Esophagus muscularis mucosa (tissue), 4 donors: ENCODE measurements around the gene PKM. TPM values are rescaled to one million over a fixed set of nuclear protein-coding genes. Genes with fewer than 3 reads are reported as not detected.

Experiments
- DNase-seq: peaks from one replicate; pipeline ENCODE4 v3.0.0-alpha.2; 2017; ENCODE audit errors: extremely low spot score
- H3K27ac ChIP-seq, 4 donors: fragments of 200-600 bp; sonication (generic); replicated peaks in 1 of 4; 1 replicate in 3 of 4; 2 replicates in 1 of 4; pipeline ENCODE4 v1.5.1; 2016 to 2019; ENCODE audit warnings: mild to moderate bottlenecking in 1 of 4
- H3K27me3 ChIP-seq, 4 donors: fragments of 200-600 bp; sonication (generic); one replicate each; pipeline versions ENCODE4 v1.5.1 to v1.6.0; 2016 to 2019
- H3K36me3 ChIP-seq, 4 donors: fragments of 200-600 bp; sonication (generic); one replicate each; pipeline ENCODE4 v1.5.1; 2016 to 2019
- H3K4me1 ChIP-seq, 4 donors: fragments of 200-600 bp; sonication (generic); one replicate each; pipeline ENCODE4 v1.5.1; 2016 to 2019
- H3K4me3 ChIP-seq, 4 donors: fragments of 200-600 bp; sonication (generic); 1 replicate in 2 of 4; 2 replicates in 2 of 4; pipeline ENCODE4 v1.5.1; 2016 to 2019; ENCODE audit warnings: mild to moderate bottlenecking in 4 of 4, moderate library complexity in 1 of 4
- H3K9me3 ChIP-seq, 4 donors: fragments of 200-600 bp; sonication (generic); 1 replicate in 3 of 4; 2 replicates in 1 of 4; pipeline ENCODE4 v1.5.1; 2016 to 2019
- EP300 ChIP-seq: sonication (generic); formaldehyde crosslinking; IDR thresholded peaks from one replicate; pipeline ENCODE4 v1.6.1; 2017; ENCODE audit warnings: antibody characterized with exemption
- POLR2A ChIP-seq: fragments of 450-650 bp; IDR thresholded peaks from one replicate; pipeline ENCODE4 v1.6.1; 2017; ENCODE audit warnings: antibody characterized with exemption, moderate library complexity, mild to moderate bottlenecking, low read depth
- POLR2AphosphoS5 ChIP-seq, 2 donors: sonication (generic); formaldehyde crosslinking; IDR thresholded peaks; one replicate each; pipeline ENCODE4 v1.6.1; 2017; ENCODE audit warnings: antibody characterized with exemption in 2 of 2
- WGBS: methylation state at CpG from one replicate; pipeline ENCODE4 v1.1.5; 2018; 5-methylcytosine and 5-hydroxymethylcytosine counted together
- intact Hi-C: fragments of 100-400 bp; cut with DNase I; formaldehyde crosslinking; loops from one replicate; pipeline ENCODE4 v1.15.1; 2023
- total RNA-seq, 4 donors: library from RNA; depleted of rRNA; stranded (reverse); fragments of >200 nt; gene quantifications; one replicate each; pipeline versions ENCODE4 v1.1.0 to v1.2.1, GENCODE V29; 2016
- TF ChIP-seq, protein P1 (sequence below), 3 experiments: fragments of 200-600 bp in 2 of 3; fragments of 450-650 bp in 1 of 3; sonication (generic) in 2 of 3; IDR thresholded peaks; one replicate each; pipeline ENCODE4 v1.5.1; 2017 to 2019; ENCODE audit warnings: antibody characterized with exemption in 3 of 3, mild to moderate bottlenecking in 2 of 3, moderate library complexity in 1 of 3

The PKM gene
- total RNA-seq, 4 donors from 2014 or later: 392 to 605 (median 482) TPM

GRCh38 chr15:72160696-72161245, 70.2 kb downstream of the PKM start:
- H3K4me1 ChIP-seq: peaks cover 0 to 8% (median 6%) of the 10 kb centered on the region in 4 donors
- no peaks in the 10 kb centered on the region for H3K9me3 ChIP-seq
- TF ChIP-seq POLR2AphosphoS5 (IDR thresholded peaks at IDR 0.05): no peak
- TF ChIP-seq, protein P1, sequence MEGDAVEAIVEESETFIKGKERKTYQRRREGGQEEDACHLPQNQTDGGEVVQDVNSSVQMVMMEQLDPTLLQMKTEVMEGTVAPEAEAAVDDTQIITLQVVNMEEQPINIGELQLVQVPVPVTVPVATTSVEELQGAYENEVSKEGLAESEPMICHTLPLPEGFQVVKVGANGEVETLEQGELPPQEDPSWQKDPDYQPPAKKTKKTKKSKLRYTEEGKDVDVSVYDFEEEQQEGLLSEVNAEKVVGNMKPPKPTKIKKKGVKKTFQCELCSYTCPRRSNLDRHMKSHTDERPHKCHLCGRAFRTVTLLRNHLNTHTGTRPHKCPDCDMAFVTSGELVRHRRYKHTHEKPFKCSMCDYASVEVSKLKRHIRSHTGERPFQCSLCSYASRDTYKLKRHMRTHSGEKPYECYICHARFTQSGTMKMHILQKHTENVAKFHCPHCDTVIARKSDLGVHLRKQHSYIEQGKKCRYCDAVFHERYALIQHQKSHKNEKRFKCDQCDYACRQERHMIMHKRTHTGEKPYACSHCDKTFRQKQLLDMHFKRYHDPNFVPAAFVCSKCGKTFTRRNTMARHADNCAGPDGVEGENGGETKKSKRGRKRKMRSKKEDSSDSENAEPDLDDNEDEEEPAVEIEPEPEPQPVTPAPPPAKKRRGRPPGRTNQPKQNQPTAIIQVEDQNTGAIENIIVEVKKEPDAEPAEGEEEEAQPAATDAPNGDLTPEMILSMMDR (IDR thresholded peaks at IDR 0.05): no peak
- no peak for TF ChIP-seq POLR2A
- TF ChIP-seq EP300: no peak
- H3K36me3 ChIP-seq: no peaks in the 10 kb centered on the region
- WGBS: 89% methylated on average over 2 of the region's 5 CpGs
- H3K27ac ChIP-seq: no peak overlapping the region
- no peak for DNase-seq
- H3K27me3 ChIP-seq: no peaks in the 10 kb centered on the region
- H3K4me3 ChIP-seq: no peak overlapping the region
- intact Hi-C loops: no loop called here

GRCh38 chr15:72156928-72157327, 74.1 kb downstream of the PKM start:
- H3K27ac ChIP-seq: peak overlapping the region in 1 of 4 donors; percentile 93
- no peak overlapping the region for H3K4me3 ChIP-seq
- 94% methylated on average over 2 of the region's 2 CpGs for WGBS
- no peaks in the 10 kb centered on the region for H3K36me3 ChIP-seq
- intact Hi-C loops: loop anchor here (10.0 kb wide), 1 partner anchor 412 kb away; no protein-coding TSS in a partner anchor
- no peaks in the 10 kb centered on the region for H3K27me3 ChIP-seq
- no peaks in the 10 kb centered on the region for H3K9me3 ChIP-seq
- peaks cover 0 to 40% (median 37%) of the 10 kb centered on the region in 4 donors for H3K4me1 ChIP-seq
- TF ChIP-seq POLR2A (no peak), EP300 (no peak), POLR2AphosphoS5 (IDR thresholded peaks at IDR 0.05) (no peak)
- TF ChIP-seq, protein P1 (IDR thresholded peaks at IDR 0.05): no peak
- DNase-seq: no peak

- WGBS: 10% methylated on average over 16 of the region's 19 CpGs
- no peaks in the 10 kb centered on the region for H3K36me3 ChIP-seq
- intact Hi-C loops: loop anchor here (2.0 to 10.0 kb wide), 2 partner anchors 41 to 411 kb away; no protein-coding TSS in a partner anchor
- no peak for TF ChIP-seq EP300
- TF ChIP-seq POLR2AphosphoS5 (IDR thresholded peaks at IDR 0.05): peak; percentile 2 to 38
- TF ChIP-seq, protein P1 (IDR thresholded peaks at IDR 0.05): peak; percentile 77 to 90 (median 84)
- peak overlapping the region; percentile 48 to 64 (median 62) for H3K4me3 ChIP-seq
- H3K27ac ChIP-seq: peak overlapping the region; percentile 80 to 93 (median 84)
- no peaks in the 10 kb centered on the region for H3K9me3 ChIP-seq
- DNase-seq: peak; percentile 96
- H3K27me3 ChIP-seq: no peaks in the 10 kb centered on the region
- peaks cover 0 to 40% (median 35%) of the 10 kb centered on the region in 4 donors for H3K4me1 ChIP-seq
Measured at GRCh38 chr15:72155635-72156616, 75.1 kb downstream of the PKM start.

GRCh38 chr15:72155003-72155621, 75.9 kb downstream of the PKM start:
- no peak for DNase-seq
- 40% methylated on average over 13 of the region's 14 CpGs for WGBS
- Histone ChIP-seq H3K27ac (peak overlapping the region; percentile 80 to 93 (median 84)), H3K4me1 (peaks cover 0 to 40% (median 35%) of the 10 kb centered on the region in 4 donors), H3K27me3 (no peaks in the 10 kb centered on the region), H3K9me3 (no peaks in the 10 kb centered on the region), H3K36me3 (no peaks in the 10 kb centered on the region), H3K4me3 (peak overlapping the region; percentile 48 to 64 (median 62))
- intact Hi-C loops: loop anchor here (2.0 to 10.0 kb wide), 2 partner anchors 40 to 410 kb away; no protein-coding TSS in a partner anchor
- TF ChIP-seq POLR2A (no peak), POLR2AphosphoS5 (IDR thresholded peaks at IDR 0.05) (peak; percentile 74 to 79), EP300 (peak; percentile 86)
- TF ChIP-seq, protein P1 (IDR thresholded peaks at IDR 0.05): no peak
